IPS-20b (cell line): ENCODE data around the gene SPTA1.

ENCODE experiments used
- H3K27ac ChIP-seq: one replicate; pipeline ENCODE4 v1.5.1; 2013; ENCODE audit warnings: low read length
- H3K27me3 ChIP-seq: 2 replicates; pipeline ENCODE4 v1.6.1; 2013; ENCODE audit warnings: mild to moderate bottlenecking, low read length, inconsistent platforms; ENCODE audit not compliant: insufficient read depth
- H3K36me3 ChIP-seq: 2 replicates; pipeline ENCODE4 v1.6.1; 2013; ENCODE audit warnings: low read depth, mild to moderate bottlenecking, inconsistent platforms, low read length, moderate library complexity; ENCODE audit not compliant: insufficient read depth
- H3K4me1 ChIP-seq: 2 replicates; pipeline ENCODE4 v1.6.1; 2013; ENCODE audit warnings: mild to moderate bottlenecking, control low read depth, inconsistent platforms, low read length, moderate library complexity; ENCODE audit not compliant: insufficient read depth
- H3K4me3 ChIP-seq: 2 replicates; pipeline ENCODE4 v1.5.1; 2013; ENCODE audit warnings: mild to moderate bottlenecking, low read length, inconsistent platforms
- H3K9ac ChIP-seq: 2 replicates; pipeline ENCODE4 v1.6.1; 2013; ENCODE audit warnings: low read depth, mild to moderate bottlenecking, inconsistent platforms, low read length, moderate library complexity
- H3K9me3 ChIP-seq: 2 replicates; pipeline ENCODE4 v1.6.1; 2013; ENCODE audit warnings: mild to moderate bottlenecking, low read depth, low read length, inconsistent platforms; ENCODE audit not compliant: insufficient read depth

The SPTA1 gene

GRCh38 chr1:158563853-158564252, 122.7 kb downstream of the SPTA1 start:
- no peaks in the 10 kb centered on the region for H3K4me1 ChIP-seq
- no peak overlapping the region for H3K4me3 ChIP-seq
- no peaks in the 10 kb centered on the region for H3K36me3 ChIP-seq
- H3K27me3 ChIP-seq, result no peaks in the 10 kb centered on the region
- H3K9ac ChIP-seq, result no peak overlapping the region
- no peak overlapping the region for H3K27ac ChIP-seq
- no peaks in the 10 kb centered on the region for H3K9me3 ChIP-seq
